ENCODE data around the gene RAB5IF.

DNA sequence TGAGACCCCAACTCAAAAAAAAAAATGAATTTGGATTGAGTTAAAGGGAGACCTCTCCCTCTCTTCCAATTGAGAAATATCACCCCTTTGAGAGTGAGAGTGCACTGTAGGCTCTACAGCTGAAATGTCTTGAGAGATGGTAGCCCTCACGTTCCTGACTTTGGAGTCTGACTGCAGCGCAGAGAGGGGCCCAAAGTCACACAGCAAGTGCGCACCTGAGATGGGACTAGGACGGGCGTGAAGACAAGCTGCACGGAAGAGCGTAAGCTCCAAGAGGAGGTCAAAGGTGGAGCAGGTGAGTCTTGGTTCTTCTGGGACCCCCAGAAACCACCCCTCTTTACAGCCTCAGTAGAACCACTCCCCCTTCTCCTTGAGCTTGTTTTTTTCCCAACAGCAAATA, 39.8 kb downstream of the RAB5IF start:
- TF ChIP-seq, protein P1, sequence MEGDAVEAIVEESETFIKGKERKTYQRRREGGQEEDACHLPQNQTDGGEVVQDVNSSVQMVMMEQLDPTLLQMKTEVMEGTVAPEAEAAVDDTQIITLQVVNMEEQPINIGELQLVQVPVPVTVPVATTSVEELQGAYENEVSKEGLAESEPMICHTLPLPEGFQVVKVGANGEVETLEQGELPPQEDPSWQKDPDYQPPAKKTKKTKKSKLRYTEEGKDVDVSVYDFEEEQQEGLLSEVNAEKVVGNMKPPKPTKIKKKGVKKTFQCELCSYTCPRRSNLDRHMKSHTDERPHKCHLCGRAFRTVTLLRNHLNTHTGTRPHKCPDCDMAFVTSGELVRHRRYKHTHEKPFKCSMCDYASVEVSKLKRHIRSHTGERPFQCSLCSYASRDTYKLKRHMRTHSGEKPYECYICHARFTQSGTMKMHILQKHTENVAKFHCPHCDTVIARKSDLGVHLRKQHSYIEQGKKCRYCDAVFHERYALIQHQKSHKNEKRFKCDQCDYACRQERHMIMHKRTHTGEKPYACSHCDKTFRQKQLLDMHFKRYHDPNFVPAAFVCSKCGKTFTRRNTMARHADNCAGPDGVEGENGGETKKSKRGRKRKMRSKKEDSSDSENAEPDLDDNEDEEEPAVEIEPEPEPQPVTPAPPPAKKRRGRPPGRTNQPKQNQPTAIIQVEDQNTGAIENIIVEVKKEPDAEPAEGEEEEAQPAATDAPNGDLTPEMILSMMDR (conservative IDR thresholded peaks at IDR 0.05): no peak
- TF ChIP-seq ZFX (IDR thresholded peaks at IDR 0.05): no peak
